ENCODE measurements around the gene MAL. TPM values are rescaled to one million over a fixed set of nuclear protein-coding genes. Genes with fewer than 3 reads are reported as not detected.

MAL gene
- total RNA-seq, 1 experiment from 2014 or later = not detected

GRCh38 chr2:95059656-95060370 lies 34.3 kb downstream of the MAL start:
- Histone ChIP-seq H3K36me3 (no peaks in the 10 kb centered on the region), H3K4me3 (no peak overlapping the region), H3K27me3 (no peaks in the 10 kb centered on the region), H3K9me3 (no peaks in the 10 kb centered on the region)
- no peak for DNase-seq

- Histone ChIP-seq H3K27me3 (no peaks in the 10 kb centered on the region), H3K4me3 (no peak overlapping the region), H3K36me3 (no peaks in the 10 kb centered on the region), H3K9me3 (no peaks in the 10 kb centered on the region)
- no peak for DNase-seq
Observed at GRCh38 chr2:95060446-95061118, 35.1 kb downstream of the MAL start.

GRCh38 chr2:95061119-95061512 lies 35.6 kb downstream of the MAL start:
- no peaks in the 10 kb centered on the region for H3K27me3 ChIP-seq

GRCh38 chr2:95061601-95062183 lies 36.2 kb downstream of the MAL start:
- H3K4me3 ChIP-seq = no peak overlapping the region
- no peaks in the 10 kb centered on the region for H3K9me3 ChIP-seq
- no peaks in the 10 kb centered on the region for H3K27me3 ChIP-seq
- no peak for DNase-seq
- H3K36me3 ChIP-seq = no peaks in the 10 kb centered on the region

More at GRCh38 chr2:95061119-95061512, 35.6 kb downstream of the MAL start:
- Histone ChIP-seq H3K36me3 (no peaks in the 10 kb centered on the region), H3K4me3 (no peak overlapping the region), H3K9me3 (no peaks in the 10 kb centered on the region)
- DNase-seq = no peak

- no peaks in the 10 kb centered on the region for H3K36me3 ChIP-seq
- no peak for DNase-seq
- H3K9me3 ChIP-seq = no peaks in the 10 kb centered on the region
- H3K4me3 ChIP-seq = no peak overlapping the region
- no peaks in the 10 kb centered on the region for H3K27me3 ChIP-seq
Observed at GRCh38 chr2:95062242-95063085, 37.0 kb downstream of the MAL start.

GRCh38 chr2:95063086-95063958 lies 37.8 kb downstream of the MAL start:
- Histone ChIP-seq H3K9me3 (no peaks in the 10 kb centered on the region), H3K36me3 (no peaks in the 10 kb centered on the region), H3K27me3 (no peaks in the 10 kb centered on the region), H3K4me3 (no peak overlapping the region)
- DNase-seq = no peak

- H3K4me3 ChIP-seq = no peak overlapping the region
- no peak for DNase-seq
- no peaks in the 10 kb centered on the region for H3K9me3 ChIP-seq
- no peaks in the 10 kb centered on the region for H3K36me3 ChIP-seq
- H3K27me3 ChIP-seq = no peaks in the 10 kb centered on the region
Observed at GRCh38 chr2:95068256-95068655, 42.7 kb downstream of the MAL start.

- H3K27me3 ChIP-seq = no peaks in the 10 kb centered on the region
- no peaks in the 10 kb centered on the region for H3K36me3 ChIP-seq
- no peaks in the 10 kb centered on the region for H3K9me3 ChIP-seq
- DNase-seq = no peak
- no peak overlapping the region for H3K4me3 ChIP-seq
Observed at GRCh38 chr2:95069465-95069864, 44.0 kb downstream of the MAL start.

GRCh38 chr2:95071856-95072255 lies 46.3 kb downstream of the MAL start:
- H3K27me3 ChIP-seq = peaks cover 15% of the 10 kb centered on the region; the same call in 1 of the 2 replicates
- no peaks in the 10 kb centered on the region for H3K36me3 ChIP-seq
- H3K4me3 ChIP-seq = no peak overlapping the region
- DNase-seq = no peak
- no peaks in the 10 kb centered on the region for H3K9me3 ChIP-seq

- peaks cover 18% of the 10 kb centered on the region; the same call in 1 of the 2 replicates for H3K27me3 ChIP-seq
- no peaks in the 10 kb centered on the region for H3K9me3 ChIP-seq
- no peak overlapping the region for H3K4me3 ChIP-seq
- no peaks in the 10 kb centered on the region for H3K36me3 ChIP-seq
- no peak for DNase-seq
Observed at GRCh38 chr2:95072424-95072823, 46.9 kb downstream of the MAL start.

GRCh38 chr2:95073856-95074662 lies 48.6 kb downstream of the MAL start:
- no peak for DNase-seq
- no peak overlapping the region for H3K4me3 ChIP-seq
- no peaks in the 10 kb centered on the region for H3K36me3 ChIP-seq
- peaks cover 18% of the 10 kb centered on the region; the same call in 1 of the 2 replicates for H3K27me3 ChIP-seq
- H3K9me3 ChIP-seq = no peaks in the 10 kb centered on the region

GRCh38 chr2:95074663-95075439 lies 49.3 kb downstream of the MAL start:
- Histone ChIP-seq H3K4me3 (no peak overlapping the region), H3K27me3 (peaks cover 18% of the 10 kb centered on the region; the same call in 1 of the 2 replicates), H3K36me3 (no peaks in the 10 kb centered on the region), H3K9me3 (no peaks in the 10 kb centered on the region)
- DNase-seq = no peak

GRCh38 chr2:95075440-95076132 lies 50.1 kb downstream of the MAL start:
- H3K4me3 ChIP-seq = no peak overlapping the region
- no peaks in the 10 kb centered on the region for H3K36me3 ChIP-seq
- DNase-seq = no peak
- H3K27me3 ChIP-seq = peaks cover 18% of the 10 kb centered on the region; the same call in 1 of the 2 replicates
- H3K9me3 ChIP-seq = no peaks in the 10 kb centered on the region
